ENCODE data around the gene RPL5.

Gene RPL5

GRCh38 chr1:92858564-92859399, 26.9 kb downstream of the RPL5 start:
- DNase-seq, result peak; percentile 51

- no peak for DNase-seq
Observed at GRCh38 chr1:92859400-92860039, 27.7 kb downstream of the RPL5 start.

GRCh38 chr1:92862605-92863004, 30.8 kb downstream of the RPL5 start:
- no peak for DNase-seq

GRCh38 chr1:92864131-92864530, 32.3 kb downstream of the RPL5 start:
- DNase-seq, result no peak

- DNase-seq, result no peak
Observed at GRCh38 chr1:92870591-92870990, 38.8 kb downstream of the RPL5 start.

GRCh38 chr1:92872719-92873118, 40.9 kb downstream of the RPL5 start:
- DNase-seq, result no peak

- DNase-seq, result no peak
Observed at GRCh38 chr1:92874987-92875386, 43.1 kb downstream of the RPL5 start.

GRCh38 chr1:92876351-92876750, 44.5 kb downstream of the RPL5 start:
- no peak for DNase-seq

- no peak for DNase-seq
Observed at GRCh38 chr1:92877081-92877711, 45.4 kb downstream of the RPL5 start.

- DNase-seq, result no peak
Observed at GRCh38 chr1:92877792-92878191, 46.0 kb downstream of the RPL5 start.

GRCh38 chr1:92879316-92879968, 47.6 kb downstream of the RPL5 start:
- DNase-seq, result no peak

GRCh38 chr1:92881391-92881790, 49.6 kb downstream of the RPL5 start:
- DNase-seq, result no peak

- no peak for DNase-seq
Observed at GRCh38 chr1:92882819-92883218, 51.0 kb downstream of the RPL5 start.

GRCh38 chr1:92883297-92883696, 51.5 kb downstream of the RPL5 start:
- no peak for DNase-seq

GRCh38 chr1:92884195-92884594, 52.4 kb downstream of the RPL5 start:
- no peak for DNase-seq

GRCh38 chr1:92886886-92887419, 55.1 kb downstream of the RPL5 start:
- no peak for DNase-seq

- no peak for DNase-seq
Observed at GRCh38 chr1:92887465-92887864, 55.6 kb downstream of the RPL5 start.
